C4-2B (cell line): ENCODE measurements around the gene DNM3.

Source experiments
- ZFX ChIP-seq: fragments of 450-650 bp; IDR thresholded peaks from 2 replicates; pipeline ENCODE4 v1.6.1; 2017
- TF ChIP-seq, protein P1 (sequence below): fragments of 450-650 bp; conservative IDR thresholded peaks from 2 replicates; pipeline ENCODE4 v1.5.1; 2017; ENCODE audit warnings: mild to moderate bottlenecking

DNA sequence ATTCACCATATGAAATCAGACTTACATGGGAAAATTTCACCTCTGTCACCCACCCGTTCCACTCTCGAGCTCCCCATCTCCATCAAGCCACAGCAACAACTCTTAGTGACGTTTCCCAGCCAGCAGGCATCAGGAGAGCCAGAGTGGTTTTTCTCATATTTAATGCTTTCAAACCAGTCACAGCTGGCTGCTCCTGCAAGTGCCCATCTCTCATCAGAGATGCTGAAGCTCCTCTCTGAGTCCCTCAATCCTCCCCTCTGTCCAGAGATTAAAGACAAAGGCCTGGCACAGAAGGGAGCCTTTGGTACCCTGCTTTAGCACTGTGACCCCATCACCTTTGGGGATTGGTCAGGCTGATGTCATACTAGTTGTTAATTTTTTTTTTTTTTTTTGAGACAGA is 277.3 kb downstream of the DNM3 start:
- TF ChIP-seq, protein P1, sequence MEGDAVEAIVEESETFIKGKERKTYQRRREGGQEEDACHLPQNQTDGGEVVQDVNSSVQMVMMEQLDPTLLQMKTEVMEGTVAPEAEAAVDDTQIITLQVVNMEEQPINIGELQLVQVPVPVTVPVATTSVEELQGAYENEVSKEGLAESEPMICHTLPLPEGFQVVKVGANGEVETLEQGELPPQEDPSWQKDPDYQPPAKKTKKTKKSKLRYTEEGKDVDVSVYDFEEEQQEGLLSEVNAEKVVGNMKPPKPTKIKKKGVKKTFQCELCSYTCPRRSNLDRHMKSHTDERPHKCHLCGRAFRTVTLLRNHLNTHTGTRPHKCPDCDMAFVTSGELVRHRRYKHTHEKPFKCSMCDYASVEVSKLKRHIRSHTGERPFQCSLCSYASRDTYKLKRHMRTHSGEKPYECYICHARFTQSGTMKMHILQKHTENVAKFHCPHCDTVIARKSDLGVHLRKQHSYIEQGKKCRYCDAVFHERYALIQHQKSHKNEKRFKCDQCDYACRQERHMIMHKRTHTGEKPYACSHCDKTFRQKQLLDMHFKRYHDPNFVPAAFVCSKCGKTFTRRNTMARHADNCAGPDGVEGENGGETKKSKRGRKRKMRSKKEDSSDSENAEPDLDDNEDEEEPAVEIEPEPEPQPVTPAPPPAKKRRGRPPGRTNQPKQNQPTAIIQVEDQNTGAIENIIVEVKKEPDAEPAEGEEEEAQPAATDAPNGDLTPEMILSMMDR = no peak
- TF ChIP-seq ZFX = no peak
